Neuronal stem cell (in vitro differentiated cells): ENCODE results near the gene CABP4.
"Not testable (repeated sequence)": the region's sequence is repeated elsewhere in the genome, so short reads cannot be mapped to it uniquely, and the experiment has no call there.

ENCODE experiments used
- DNase-seq: peaks from one replicate; pipeline ENCODE4 v3.0.0-alpha.2; 2013; ENCODE audit warnings: low spot score
- H2AFZ ChIP-seq: one replicate; pipeline ENCODE4 v1.6.1; 2013; ENCODE audit warnings: mild to moderate bottlenecking, low read length, inconsistent platforms
- H2AK5ac ChIP-seq: 2 replicates; pipeline ENCODE4 v1.6.1; 2013; ENCODE audit warnings: low read depth, mild to moderate bottlenecking, inconsistent platforms, low read length, moderate library complexity, mixed read lengths
- H2BK120ac ChIP-seq: 2 replicates; pipeline ENCODE4 v1.6.1; 2013; ENCODE audit warnings: low read depth, mild to moderate bottlenecking, inconsistent platforms, low read length, moderate library complexity, mixed read lengths
- H2BK12ac ChIP-seq: one replicate; pipeline ENCODE4 v1.6.1; 2013; ENCODE audit warnings: low read length, inconsistent platforms
- H2BK15ac ChIP-seq: 2 replicates; pipeline ENCODE4 v1.6.1; 2013; ENCODE audit warnings: mild to moderate bottlenecking, low read length, inconsistent platforms, mixed read lengths
- H2BK5ac ChIP-seq: one replicate; pipeline ENCODE4 v1.6.1; 2013; ENCODE audit warnings: inconsistent platforms, mild to moderate bottlenecking, low read length, moderate library complexity
- H3K14ac ChIP-seq: one replicate; pipeline ENCODE4 v1.6.1; 2013; ENCODE audit warnings: low read length, inconsistent platforms
- H3K18ac ChIP-seq: 2 replicates; pipeline ENCODE4 v1.6.1; 2013; ENCODE audit warnings: low read length, inconsistent platforms
- H3K23ac ChIP-seq: 2 replicates; pipeline ENCODE4 v1.6.1; 2013; ENCODE audit warnings: low read depth, mild to moderate bottlenecking, mixed read lengths, low read length, inconsistent platforms; ENCODE audit not compliant: poor library complexity
- H3K27ac ChIP-seq: replicated peaks from 3 replicates; pipeline ENCODE4 v1.5.1; 2013; ENCODE audit warnings: low read length, inconsistent platforms
- H3K27me3 ChIP-seq, 3 experiments: 2 replicates each; pipeline ENCODE4 v1.6.1; 2013; ENCODE audit warnings: low read length in 3 of 3, mild to moderate bottlenecking in 2 of 3, inconsistent platforms in 1 of 3, low read depth in 1 of 3, mixed read lengths in 1 of 3, moderate library complexity in 1 of 3; ENCODE audit not compliant: control insufficient read depth in 3 of 3, insufficient read depth in 3 of 3
- H3K36me3 ChIP-seq, 2 donors: replicated peaks in 1 of 2; 2 replicates each; pipeline ENCODE4 v1.6.1; 2013; ENCODE audit warnings: low read length in 2 of 2; ENCODE audit not compliant: control insufficient read depth in 2 of 2, insufficient read depth in 2 of 2
- H3K4ac ChIP-seq: 2 replicates; pipeline ENCODE4 v1.6.1; 2013; ENCODE audit warnings: inconsistent platforms, mild to moderate bottlenecking, low read length, moderate library complexity
- H3K4me1 ChIP-seq, 2 donors: 1 replicate in 1 of 2; 2 replicates in 1 of 2; pipeline ENCODE4 v1.6.1; 2013; ENCODE audit warnings: low read length in 2 of 2, low read depth in 1 of 2; ENCODE audit not compliant: control insufficient read depth in 2 of 2, insufficient read depth in 1 of 2
- H3K4me2 ChIP-seq: one replicate; pipeline ENCODE4 v1.6.1; 2013; ENCODE audit warnings: mild to moderate bottlenecking, low read length, inconsistent platforms; ENCODE audit not compliant: insufficient read depth, poor library complexity, severe bottlenecking
- H3K4me3 ChIP-seq, 2 donors: 2 replicates each; pipeline ENCODE4 v1.5.1; 2013; ENCODE audit warnings: low read length in 2 of 2, mild to moderate bottlenecking in 2 of 2, inconsistent platforms in 1 of 2, moderate library complexity in 1 of 2
- H3K79me1 ChIP-seq: one replicate; pipeline ENCODE4 v1.6.1; 2013; ENCODE audit warnings: low read depth, mild to moderate bottlenecking, inconsistent platforms, low read length, moderate library complexity
- H3K9ac ChIP-seq: one replicate; pipeline ENCODE4 v1.6.1; 2013; ENCODE audit warnings: mild to moderate bottlenecking, low read depth, low read length, inconsistent platforms; ENCODE audit not compliant: poor library complexity
- H3K9me3 ChIP-seq, 2 donors: replicated peaks in 1 of 2; 2 replicates each; pipeline versions ENCODE3 to v1.6.1; 2013; ENCODE audit warnings: low read length in 2 of 2, mild to moderate bottlenecking in 2 of 2, inconsistent platforms in 1 of 2, low read depth in 1 of 2, mixed read lengths in 1 of 2, moderate library complexity in 1 of 2; ENCODE audit not compliant: control insufficient read depth in 2 of 2, insufficient read depth in 1 of 2
- H4K8ac ChIP-seq: one replicate; pipeline ENCODE4 v1.6.1; 2013; ENCODE audit warnings: low read depth, mild to moderate bottlenecking, inconsistent platforms, low read length, moderate library complexity
- H4K91ac ChIP-seq: one replicate; pipeline ENCODE4 v1.6.1; 2013; ENCODE audit warnings: low read length, low read depth, mild to moderate bottlenecking, inconsistent platforms; ENCODE audit not compliant: poor library complexity
- WGBS, 2 donors: extraction: QIAGEN DNeasy Blood & Tissue Kit; methylation state at CpG; one replicate each; pipeline ENCODE4 v1.1.7; 2013; ENCODE audit warnings: missing lambda C conversion rate in 2 of 2, mixed read lengths in 1 of 2; ENCODE audit not compliant: insufficient read length in 2 of 2, insufficient replicate concordance in 1 of 2; ENCODE audit errors: extremely low coverage in 2 of 2; 5-methylcytosine and 5-hydroxymethylcytosine counted together

The CABP4 gene

DNA sequence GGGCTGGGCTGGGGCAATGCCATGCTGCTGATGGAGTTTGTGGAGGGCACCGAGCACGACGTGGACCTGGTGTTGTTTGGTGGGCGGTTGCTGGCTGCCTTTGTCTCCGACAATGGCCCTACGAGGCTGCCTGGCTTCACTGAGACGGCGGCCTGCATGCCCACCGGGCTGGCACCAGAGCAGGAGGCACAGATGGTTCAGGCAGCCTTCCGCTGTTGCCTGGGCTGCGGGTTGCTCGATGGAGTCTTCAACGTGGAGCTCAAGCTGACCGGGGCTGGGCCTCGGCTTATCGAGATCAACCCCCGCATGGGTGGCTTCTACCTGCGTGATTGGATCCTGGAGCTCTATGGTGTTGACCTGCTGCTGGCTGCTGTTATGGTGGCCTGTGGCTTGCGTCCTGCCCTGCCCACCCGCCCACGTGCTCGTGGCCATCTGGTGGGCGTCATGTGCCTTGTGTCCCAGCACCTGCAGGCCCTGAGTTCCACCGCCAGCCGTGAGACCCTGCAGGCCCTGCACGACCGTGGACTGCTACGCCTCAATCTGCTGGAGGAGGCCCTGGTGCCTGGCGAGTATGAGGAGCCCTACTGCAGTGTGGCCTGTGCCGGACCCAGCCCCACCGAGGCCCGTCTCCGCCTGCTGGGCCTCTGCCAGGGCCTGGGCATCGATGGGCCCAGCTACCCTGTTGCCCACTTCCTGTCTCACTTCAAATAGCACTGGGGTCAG is 31.1 kb upstream of the CABP4 start:
- H3K14ac ChIP-seq = no peak overlapping the region
- H3K4me1 ChIP-seq = peaks cover 12 to 13% of the 10 kb centered on the region in 2 donors
- no CpG with 5 or more reads among the region's 34 CpGs for WGBS, 2 donors
- no peak overlapping the region for H2AFZ ChIP-seq
- H2BK120ac ChIP-seq = no peak overlapping the region
- no peak overlapping the region for H3K4me3 ChIP-seq
- peak overlapping the region; percentile 13 for H2BK5ac ChIP-seq
- H3K4ac ChIP-seq = no peak overlapping the region
- H2AK5ac ChIP-seq = peak overlapping the region; percentile 81
- no peaks in the 10 kb centered on the region for H3K9me3 ChIP-seq
- H3K79me1 ChIP-seq = peaks cover 5% of the 10 kb centered on the region
- DNase-seq = no peak
- no peak overlapping the region for H4K91ac ChIP-seq
- H3K23ac ChIP-seq = peak overlapping the region; percentile 47
- H3K4me2 ChIP-seq = no peak overlapping the region
- no peak overlapping the region for H3K18ac ChIP-seq
- H3K27me3 ChIP-seq = peaks cover 0 to 9% (median 0%) of the 10 kb centered on the region in 3 experiments
- H3K27ac ChIP-seq = no peak overlapping the region
- H3K9ac ChIP-seq = no peak overlapping the region
- no peaks in the 10 kb centered on the region for H3K36me3 ChIP-seq
- no peak overlapping the region for H4K8ac ChIP-seq
- peak overlapping the region; percentile 41 for H2BK12ac ChIP-seq
- H2BK15ac ChIP-seq = peak overlapping the region; percentile 64

DNA sequence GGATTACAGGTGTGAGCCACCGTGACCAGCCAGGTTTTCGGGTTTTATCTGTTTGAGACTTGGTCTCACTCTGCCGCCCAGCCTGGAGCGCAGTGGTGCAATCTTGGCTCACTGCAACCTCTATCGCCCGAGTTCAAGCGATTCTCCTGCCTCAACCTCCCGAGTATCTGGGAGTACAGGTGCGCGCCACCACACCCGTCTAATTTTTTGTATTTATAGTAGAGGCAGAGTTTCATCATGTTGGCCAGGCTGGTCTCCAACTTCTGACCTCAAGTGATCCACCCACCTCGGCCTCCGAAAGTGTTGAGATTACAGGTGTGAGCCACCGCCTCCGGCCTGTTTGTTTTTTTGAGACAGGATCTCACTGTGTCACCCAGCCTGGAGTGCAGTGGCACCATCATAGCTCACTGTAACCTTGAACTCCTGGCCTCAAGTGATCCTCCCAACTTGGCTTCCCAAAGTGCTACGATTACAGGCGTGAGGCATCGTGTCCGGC is 27.7 kb upstream of the CABP4 start:
- H3K18ac ChIP-seq, H4K8ac ChIP-seq, H2BK120ac ChIP-seq, H2BK15ac ChIP-seq, H4K91ac ChIP-seq, H2AK5ac ChIP-seq, H3K27ac ChIP-seq, H3K4me1 ChIP-seq, H2BK12ac ChIP-seq, H3K27me3 ChIP-seq, H3K4ac ChIP-seq, H3K9ac ChIP-seq, H3K79me1 ChIP-seq, H3K9me3 ChIP-seq, H2BK5ac ChIP-seq, DNase-seq, H3K14ac ChIP-seq: not testable (repeated sequence)
- Histone ChIP-seq H2AFZ (peak overlapping the region; percentile 92), H3K4me3 (peak overlapping the region in 1 of 2 donors; percentile 88), H3K36me3 (peaks cover 9 to 25% of the 10 kb centered on the region in 2 donors), H3K23ac (peak overlapping the region; percentile 48), H3K4me2 (peak overlapping the region; percentile 58)
- no CpG with 5 or more reads among the region's 19 CpGs for WGBS, 2 donors

DNA sequence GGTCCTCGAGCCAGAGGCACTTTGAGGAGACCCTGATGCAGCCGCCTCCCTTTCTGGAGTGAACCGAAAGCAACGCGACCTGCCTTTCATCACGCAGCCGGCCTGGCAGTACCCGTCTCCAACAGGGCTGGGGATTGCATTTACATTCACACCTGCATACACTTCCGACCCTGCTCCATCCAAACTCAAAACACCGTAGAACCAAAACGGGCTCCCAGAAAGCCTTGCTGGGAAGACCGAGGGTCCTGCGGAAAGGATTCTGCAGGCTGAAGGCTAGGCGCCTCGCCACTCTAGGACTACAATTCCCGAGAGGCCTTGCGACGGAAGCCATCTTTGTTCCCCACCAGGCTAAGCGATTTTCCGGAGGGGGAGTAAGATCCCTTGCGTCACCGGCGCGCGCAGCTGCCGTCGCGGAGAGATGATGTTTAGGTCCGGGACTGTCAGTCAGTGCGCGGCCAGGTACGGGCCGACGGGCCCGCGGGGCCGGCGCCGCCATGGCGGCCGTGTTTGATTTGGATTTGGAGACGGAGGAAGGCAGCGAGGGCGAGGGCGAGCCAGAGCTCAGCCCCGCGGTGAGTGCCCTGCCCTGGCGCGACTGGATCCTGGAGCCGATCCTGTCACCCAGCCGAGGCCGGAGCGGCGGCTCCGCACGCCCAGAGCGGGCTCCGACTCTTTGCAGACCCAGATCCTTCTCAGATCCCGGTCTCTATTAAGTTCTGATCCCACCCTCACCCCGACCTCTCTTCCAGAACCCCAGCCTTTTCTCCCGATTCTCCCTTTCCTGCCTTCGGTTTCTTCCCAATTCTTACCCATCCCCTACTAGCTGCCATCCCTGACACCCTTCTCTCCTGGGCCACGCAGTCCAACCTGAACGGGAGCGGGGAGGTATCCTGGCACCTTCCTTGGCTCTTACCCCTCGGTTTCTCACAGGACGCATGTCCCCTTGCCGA is 26.8 kb upstream of the CABP4 start, which contains the start of gene RPS6KB2:
TSS of gene RPS6KB2 (plus strand) at position 443 of the 950 bp plus-strand sequence. CDS start at position 495, 52 bp downstream.
- Histone ChIP-seq H4K91ac (peak within 1 kb of the TSS; percentile 11), H3K4me1 (peaks cover 7 to 10% of the 10 kb centered on the region in 2 donors), H2BK5ac (peak within 1 kb of the TSS; percentile 63), H3K79me1 (peaks cover 5% of the 10 kb centered on the region), H3K27ac (no peak within 1 kb of the TSS), H3K9me3 (no peaks in the 10 kb centered on the region), H2BK12ac (no peak within 1 kb of the TSS), H3K36me3 (peaks cover 12 to 35% of the 10 kb centered on the region in 2 donors), H3K18ac (peak within 1 kb of the TSS; percentile 93), H4K8ac (no peak within 1 kb of the TSS), H3K4me3 (peak within 1 kb of the TSS; percentile 88 to 98), H3K9ac (peak within 1 kb of the TSS; percentile 97), H2BK120ac (no peak within 1 kb of the TSS), H2AFZ (peak within 1 kb of the TSS; percentile 92), H3K14ac (peak within 1 kb of the TSS; percentile 91), H3K4ac (no peak within 1 kb of the TSS), H3K23ac (peak within 1 kb of the TSS; percentile 90), H2AK5ac (peak within 1 kb of the TSS; percentile 48), H3K4me2 (peak within 1 kb of the TSS; percentile 93), H2BK15ac (no peak within 1 kb of the TSS), H3K27me3 (no peaks in the 10 kb centered on the region)
- DNase-seq = peak; percentile 97
- no CpG with 5 or more reads among the region's 68 CpGs for WGBS, 2 donors
